Endometrium (tissue), 2 donors: ENCODE measurements around the gene MED19.
"Not testable (repeated sequence)": the region's sequence is repeated elsewhere in the genome, so short reads cannot be mapped to it uniquely, and the experiment has no call there.

Source experiments
- FAIRE-seq: peaks from 2 replicates; lab custom pipeline; 2012; peaks lifted over from hg19 to GRCh38; lab: Jason Lieb, UNC
- donor health status: control.
- donor health status: control.

Gene MED19

GRCh38 chr11:57711414-57712255, at the start of gene MED19:
TSS of gene MED19 (minus strand) at chr11:57712215. CDS start at chr11:57712179, 36 bp downstream.
- FAIRE-seq: no peak

GRCh38 chr11:57758174-57758573, 46.2 kb upstream of the MED19 start:
- FAIRE-seq: no peak

- FAIRE-seq: no peak
These were observed 40.9 kb upstream of the MED19 start for GRCh38 chr11:57752954-57753353.

GRCh38 chr11:57751676-57752253, 39.8 kb upstream of the MED19 start, which contains the start of gene BTBD18:
TSS of gene BTBD18 (minus strand) at chr11:57751819. CDS start at chr11:57751188, 631 bp downstream.
- FAIRE-seq: no peak

- no peak for FAIRE-seq
These were observed 39.2 kb upstream of the MED19 start for GRCh38 chr11:57751176-57751575.

- FAIRE-seq: no peak
These were observed 34.9 kb upstream of the MED19 start for GRCh38 chr11:57746920-57747319.

- FAIRE-seq: no peak
These were observed 33.2 kb upstream of the MED19 start for GRCh38 chr11:57745206-57745605.

- FAIRE-seq: no peak
These were observed 32.3 kb upstream of the MED19 start for GRCh38 chr11:57744357-57744756.

- no peak for FAIRE-seq
These were observed 30.1 kb upstream of the MED19 start for GRCh38 chr11:57742087-57742452.

- FAIRE-seq: peak; percentile 33
These were observed 29.4 kb upstream of the MED19 start, which contains the start of gene SELENOH for GRCh38 chr11:57741132-57742086. TSS of gene SELENOH (plus strand) at chr11:57741491. CDS start at chr11:57741596, 105 bp downstream.

GRCh38 chr11:57735619-57736298, 23.7 kb upstream of the MED19 start:
- FAIRE-seq: no peak

- no peak for FAIRE-seq
These were observed 20.6 kb upstream of the MED19 start for GRCh38 chr11:57732661-57733060.

- FAIRE-seq: no peak
These were observed 17.5 kb upstream of the MED19 start for GRCh38 chr11:57729479-57729878.

- FAIRE-seq: no peak
These were observed 16.8 kb upstream of the MED19 start for GRCh38 chr11:57728829-57729228.

- FAIRE-seq: no peak
These were observed 15.2 kb upstream of the MED19 start for GRCh38 chr11:57727185-57727584.

- not testable (repeated sequence) for FAIRE-seq
These were observed 4.7 kb upstream of the MED19 start for GRCh38 chr11:57716726-57717125.

GRCh38 chr11:57713835-57714234, 1.8 kb upstream of the MED19 start:
- FAIRE-seq: no peak

- peak; percentile 100 for FAIRE-seq
These were observed 488 bp upstream of the MED19 start, which contains the start of gene TMX2 for GRCh38 chr11:57712256-57713150. TSS of gene TMX2 (plus strand) at chr11:57712593. CDS start at chr11:57712619, 26 bp downstream.

- no peak for FAIRE-seq
These were observed 2.1 kb downstream of the MED19 start for GRCh38 chr11:57709802-57710367.

- not testable (repeated sequence) for FAIRE-seq
These were observed 6.6 kb downstream of the MED19 start for GRCh38 chr11:57705432-57705831.
